ENCODE results near the gene CYP2B6. TPM values are rescaled to one million over a fixed set of nuclear protein-coding genes. Genes with fewer than 3 reads are reported as not detected.

The CYP2B6 gene
- total and polyA plus RNA-seq, 2 experiments from 2014 or later, result 3.9 to 8.4 TPM

- DNase-seq (ENCODE audit: low spot score) (no peak), ATAC-seq (no peak)
- no peaks in the 10 kb centered on the region for H3K27me3 ChIP-seq (ENCODE audit: insufficient read depth)
- H3K9me2 ChIP-seq (ENCODE audit: insufficient read depth), result no peaks in the 10 kb centered on the region
- H3K79me2 ChIP-seq (replicated peaks; ENCODE audit: insufficient read depth), result no peaks in the 10 kb centered on the region
- TF ChIP-seq CREB1 (CRISPR knock-in tag; IDR thresholded peaks at IDR 0.05; ENCODE audit: low read depth), result no peak
- TF ChIP-seq EZH2phosphoT487 (IDR thresholded peaks at IDR 0.05; ENCODE audit: unreplicated experiment), result no peak
- Mint-ChIP-seq H3K27ac (no peak overlapping the region), H3K4me3 (no peak overlapping the region), H3K36me3 (ENCODE audit: low read depth) (0 out of 3 replicates have a peak, but pooled peaks cover 3% of the 10 kb centered on the region), H3K9me3 (peaks cover 23% of the 10 kb centered on the region), H3K27me3 (ENCODE audit: insufficient read depth, low read depth, poor library complexity) (peaks cover 2% of the 10 kb centered on the region), H3K4me1 (no peaks in the 10 kb centered on the region)
- H3K36me3 ChIP-seq (ENCODE audit: insufficient read depth), result no peaks in the 10 kb centered on the region
- no peak overlapping the region for H2AFZ ChIP-seq
- H3F3A ChIP-seq (replicated peaks; ENCODE audit: low read depth), result no peaks in the 10 kb centered on the region
- H4K20me1 ChIP-seq (replicated peaks; ENCODE audit: insufficient read depth), result no peaks in the 10 kb centered on the region
- no peak overlapping the region for H3K4me2 ChIP-seq
- H3K4me1 ChIP-seq (ENCODE audit: insufficient read depth), result no peaks in the 10 kb centered on the region
- H3K27ac ChIP-seq (ENCODE audit: low read depth), result no peak overlapping the region
- no peak overlapping the region for H3K4me3 ChIP-seq
Measured at GRCh38 chr19:40945645-40946044, 45.4 kb upstream of the CYP2B6 start.

DNA sequence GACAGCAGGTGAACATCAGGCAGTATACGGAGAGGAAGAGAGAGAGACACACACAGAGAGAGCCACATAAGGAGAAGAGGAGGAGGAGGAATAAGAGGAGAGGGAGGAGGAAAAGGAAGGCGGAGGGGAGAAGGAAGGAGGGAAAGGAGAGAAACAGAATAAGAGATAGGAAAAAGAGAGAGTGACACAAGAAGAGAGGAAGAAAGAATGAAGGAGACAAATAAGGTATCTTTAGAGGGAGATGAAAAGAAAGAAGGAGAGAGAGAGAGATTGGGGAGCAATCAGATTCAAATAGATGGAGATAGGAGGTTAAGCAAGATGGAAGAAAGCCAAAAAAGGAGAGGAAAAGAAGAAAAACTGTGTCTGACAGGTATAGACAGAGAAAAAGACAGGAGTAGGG lies 44.0 kb upstream of the CYP2B6 start:
- no peak overlapping the region for H3K4me2 ChIP-seq
- no peak overlapping the region for H2AFZ ChIP-seq
- H3K4me1 Mint-ChIP-seq, result no peaks in the 10 kb centered on the region
- no peaks in the 10 kb centered on the region for H3F3A ChIP-seq (replicated peaks; ENCODE audit: low read depth)
- peaks cover 33% of the 10 kb centered on the region for H3K9me3 Mint-ChIP-seq
- TF ChIP-seq REST (IDR thresholded peaks at IDR 0.05; ENCODE audit: unreplicated experiment), result no peak
- no peak for TF ChIP-seq ZNF331 (CRISPR knock-in tag; IDR thresholded peaks at IDR 0.05; ENCODE audit: low read depth)
- TF ChIP-seq, protein P1, sequence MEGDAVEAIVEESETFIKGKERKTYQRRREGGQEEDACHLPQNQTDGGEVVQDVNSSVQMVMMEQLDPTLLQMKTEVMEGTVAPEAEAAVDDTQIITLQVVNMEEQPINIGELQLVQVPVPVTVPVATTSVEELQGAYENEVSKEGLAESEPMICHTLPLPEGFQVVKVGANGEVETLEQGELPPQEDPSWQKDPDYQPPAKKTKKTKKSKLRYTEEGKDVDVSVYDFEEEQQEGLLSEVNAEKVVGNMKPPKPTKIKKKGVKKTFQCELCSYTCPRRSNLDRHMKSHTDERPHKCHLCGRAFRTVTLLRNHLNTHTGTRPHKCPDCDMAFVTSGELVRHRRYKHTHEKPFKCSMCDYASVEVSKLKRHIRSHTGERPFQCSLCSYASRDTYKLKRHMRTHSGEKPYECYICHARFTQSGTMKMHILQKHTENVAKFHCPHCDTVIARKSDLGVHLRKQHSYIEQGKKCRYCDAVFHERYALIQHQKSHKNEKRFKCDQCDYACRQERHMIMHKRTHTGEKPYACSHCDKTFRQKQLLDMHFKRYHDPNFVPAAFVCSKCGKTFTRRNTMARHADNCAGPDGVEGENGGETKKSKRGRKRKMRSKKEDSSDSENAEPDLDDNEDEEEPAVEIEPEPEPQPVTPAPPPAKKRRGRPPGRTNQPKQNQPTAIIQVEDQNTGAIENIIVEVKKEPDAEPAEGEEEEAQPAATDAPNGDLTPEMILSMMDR (conservative IDR thresholded peaks at IDR 0.05; ENCODE audit: low read depth in 2 of 2), result no peak
- no peak for TF ChIP-seq STAT1 (IDR thresholded peaks at IDR 0.05; ENCODE audit: unreplicated experiment)
- TF ChIP-seq ETS1 (IDR thresholded peaks at IDR 0.05), result no peak
- no peak for TF ChIP-seq CREB1 (CRISPR knock-in tag; IDR thresholded peaks at IDR 0.05; ENCODE audit: low read depth)
- H3K27me3 ChIP-seq (ENCODE audit: insufficient read depth), result no peaks in the 10 kb centered on the region
- H3K36me3 Mint-ChIP-seq (ENCODE audit: low read depth), result 0 out of 3 replicates have a peak, but pooled peaks cover 3% of the 10 kb centered on the region
- peaks cover 2% of the 10 kb centered on the region for H3K27me3 Mint-ChIP-seq (ENCODE audit: insufficient read depth, low read depth, poor library complexity)
- H4K20me1 ChIP-seq (replicated peaks; ENCODE audit: insufficient read depth), result no peaks in the 10 kb centered on the region
- no peak overlapping the region for H3K4me3 Mint-ChIP-seq
- H3K4me1 ChIP-seq (ENCODE audit: insufficient read depth), result no peaks in the 10 kb centered on the region
- no peak overlapping the region for H3K4me3 ChIP-seq
- ATAC-seq (no peak), DNase-seq (ENCODE audit: low spot score) (no peak)
- H3K79me2 ChIP-seq (replicated peaks; ENCODE audit: insufficient read depth), result no peaks in the 10 kb centered on the region
- no peaks in the 10 kb centered on the region for H3K9me2 ChIP-seq (ENCODE audit: insufficient read depth)
- H3K36me3 ChIP-seq (ENCODE audit: insufficient read depth), result no peaks in the 10 kb centered on the region
- no peak overlapping the region for H3K27ac ChIP-seq (ENCODE audit: low read depth)
- H3K27ac Mint-ChIP-seq, result no peak overlapping the region
